H54 (cell line): ENCODE data around the gene PNMA6E.

Experiments
- DNase-seq: peaks from one replicate; pipeline ENCODE4 v3.0.0; 2011; ENCODE audit warnings: low spot score, mixed read lengths; ENCODE audit not compliant: insufficient read length
- FAIRE-seq: peaks from 3 replicates; lab custom pipeline; 2011; peaks lifted over from hg19 to GRCh38; lab: Jason Lieb, UNC
- POLR2A ChIP-seq: IDR thresholded peaks from 2 replicates; pipeline ENCODE4 v1.6.1; 2011; ENCODE audit warnings: low read depth, mild to moderate bottlenecking, low read length

Gene PNMA6E

GRCh38 chrX:153379508-153379907 lies 21.6 kb downstream of the PNMA6E start:
- DNase-seq, result no peak
- FAIRE-seq, result no peak
- no peak for TF ChIP-seq POLR2A

- DNase-seq, result no peak
- no peak for TF ChIP-seq POLR2A
- FAIRE-seq, result no peak
Observed at GRCh38 chrX:153378607-153379006, 22.5 kb downstream of the PNMA6E start.

- DNase-seq (no peak), FAIRE-seq (no peak)
- no peak for TF ChIP-seq POLR2A
Observed at GRCh38 chrX:153377727-153378126, 23.4 kb downstream of the PNMA6E start.

- DNase-seq, result no peak
- FAIRE-seq, result no peak
- TF ChIP-seq POLR2A, result no peak
Observed at GRCh38 chrX:153375571-153375970, 25.6 kb downstream of the PNMA6E start.

- no peak for DNase-seq
- FAIRE-seq, result no peak
- TF ChIP-seq POLR2A, result no peak
Observed at GRCh38 chrX:153374426-153374825, 26.7 kb downstream of the PNMA6E start.

GRCh38 chrX:153372949-153373348 lies 28.2 kb downstream of the PNMA6E start:
- DNase-seq (no peak), FAIRE-seq (no peak)
- no peak for TF ChIP-seq POLR2A

GRCh38 chrX:153371256-153371655 lies 29.9 kb downstream of the PNMA6E start:
- DNase-seq (no peak), FAIRE-seq (no peak)
- TF ChIP-seq POLR2A, result no peak

- no peak for FAIRE-seq
- no peak for TF ChIP-seq POLR2A
- DNase-seq, result no peak
Observed at GRCh38 chrX:153370293-153371055, 30.7 kb downstream of the PNMA6E start.

- no peak for TF ChIP-seq POLR2A
- FAIRE-seq (no peak), DNase-seq (no peak)
Observed at GRCh38 chrX:153366878-153367538, 34.1 kb downstream of the PNMA6E start.

GRCh38 chrX:153366119-153366518 lies 35.0 kb downstream of the PNMA6E start:
- no peak for TF ChIP-seq POLR2A
- no peak for FAIRE-seq
- DNase-seq, result no peak

GRCh38 chrX:153365670-153366069 lies 35.5 kb downstream of the PNMA6E start:
- no peak for FAIRE-seq
- no peak for TF ChIP-seq POLR2A
- no peak for DNase-seq

- no peak for TF ChIP-seq POLR2A
- DNase-seq (no peak), FAIRE-seq (no peak)
Observed at GRCh38 chrX:153361781-153362397, 39.3 kb downstream of the PNMA6E start.

- DNase-seq (no peak), FAIRE-seq (no peak)
- no peak for TF ChIP-seq POLR2A
Observed at GRCh38 chrX:153357877-153358276, 43.3 kb downstream of the PNMA6E start.

GRCh38 chrX:153353416-153353815 lies 47.7 kb downstream of the PNMA6E start:
- FAIRE-seq (no peak), DNase-seq (no peak)
- no peak for TF ChIP-seq POLR2A

- DNase-seq, result no peak
- no peak for TF ChIP-seq POLR2A
- FAIRE-seq, result no peak
Observed at GRCh38 chrX:153352858-153353257, 48.3 kb downstream of the PNMA6E start.
